GM19395 (cell line): ENCODE data around the gene GCC1.
"Not testable (repeated sequence)": the region's sequence is repeated elsewhere in the genome, so short reads cannot be mapped to it uniquely, and the experiment has no call there.

ENCODE experiments used
- ATAC-seq: cut with Tn5 transposase; IDR thresholded peaks from one replicate; pipeline ENCODE4 v1.9.1; 2021; ENCODE audit warnings: mild to moderate bottlenecking, moderate library complexity; ENCODE audit not compliant: unreplicated experiment

GCC1 gene

GRCh38 chr7:127540461-127540860 is 44.9 kb downstream of the GCC1 start:
- ATAC-seq = not testable (repeated sequence)

DNA sequence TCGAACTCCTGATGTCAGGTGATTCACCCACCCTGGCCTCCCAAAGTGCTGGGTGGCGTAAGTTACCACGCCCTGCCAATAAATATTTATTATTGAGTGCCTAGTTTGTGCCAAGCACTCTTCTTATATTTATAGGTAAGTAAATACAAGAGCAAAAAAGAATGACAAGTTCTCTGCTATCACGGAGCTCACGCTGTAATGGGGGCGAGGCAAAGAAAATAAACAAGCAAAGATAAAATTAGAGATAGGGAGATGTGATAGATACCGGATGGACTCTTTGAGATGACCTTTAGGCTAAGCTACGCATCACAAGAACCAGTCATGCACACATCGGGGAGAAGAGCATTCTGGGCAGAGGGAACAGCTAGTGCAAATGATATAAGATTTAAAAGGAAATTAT is 46.3 kb downstream of the GCC1 start:
- no peak for ATAC-seq

DNA sequence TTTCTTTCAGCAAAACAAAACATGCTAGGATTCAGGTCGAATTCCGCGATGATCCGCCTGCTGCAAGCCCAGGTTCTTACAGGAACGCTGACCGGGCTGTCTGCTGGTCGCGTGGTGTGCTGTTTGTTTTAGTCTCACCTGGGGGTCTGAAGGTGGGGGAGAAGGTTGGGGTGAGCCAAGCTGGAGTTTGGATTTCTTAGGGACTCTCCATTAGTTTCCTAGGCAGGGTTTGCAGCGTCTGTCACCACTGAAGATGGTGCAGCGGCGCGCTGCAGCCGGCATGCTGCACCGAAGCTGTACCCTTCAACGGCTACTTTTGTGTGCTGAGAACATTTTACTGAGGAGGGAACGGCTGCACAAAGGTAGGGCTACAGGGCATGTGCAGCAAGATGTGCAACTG is 48.7 kb downstream of the GCC1 start:
- no peak for ATAC-seq

DNA sequence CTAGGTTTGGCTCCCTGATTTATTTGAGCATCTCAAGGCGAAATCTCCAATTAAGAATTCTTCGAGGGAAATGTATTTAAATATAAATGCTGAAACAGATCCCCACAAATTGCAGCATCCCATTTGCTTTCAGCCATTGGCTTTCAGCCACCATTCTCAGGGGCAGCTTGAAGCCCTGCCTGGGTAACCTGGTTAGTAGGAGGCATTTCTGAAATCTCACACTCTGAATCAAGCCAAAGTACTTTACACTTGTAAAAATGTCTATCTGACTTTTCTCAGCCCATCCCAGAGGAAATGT is 49.1 kb downstream of the GCC1 start:
- no peak for ATAC-seq

GRCh38 chr7:127535546-127536393 is 49.6 kb downstream of the GCC1 start:
- ATAC-seq = no peak

DNA sequence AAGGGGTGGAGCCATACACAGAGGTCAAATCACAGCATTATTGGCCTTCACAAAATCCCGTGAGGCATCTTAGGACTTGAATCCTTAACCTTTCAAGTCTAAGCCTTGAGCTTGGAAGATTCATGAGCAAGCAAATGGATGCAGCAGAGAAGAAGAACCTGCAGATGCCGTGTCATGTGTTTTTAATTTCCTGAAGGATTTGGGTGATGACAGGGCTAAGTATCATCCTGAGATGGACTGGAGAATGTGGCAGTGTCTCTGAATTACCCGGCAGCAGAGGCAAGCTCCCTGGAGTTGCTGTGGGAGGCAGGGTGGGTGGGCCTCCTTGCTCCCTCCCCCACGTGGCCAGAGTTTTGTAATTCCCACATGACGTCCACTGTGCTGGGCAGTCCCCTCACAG is 50.8 kb downstream of the GCC1 start:
- ATAC-seq = no peak

DNA sequence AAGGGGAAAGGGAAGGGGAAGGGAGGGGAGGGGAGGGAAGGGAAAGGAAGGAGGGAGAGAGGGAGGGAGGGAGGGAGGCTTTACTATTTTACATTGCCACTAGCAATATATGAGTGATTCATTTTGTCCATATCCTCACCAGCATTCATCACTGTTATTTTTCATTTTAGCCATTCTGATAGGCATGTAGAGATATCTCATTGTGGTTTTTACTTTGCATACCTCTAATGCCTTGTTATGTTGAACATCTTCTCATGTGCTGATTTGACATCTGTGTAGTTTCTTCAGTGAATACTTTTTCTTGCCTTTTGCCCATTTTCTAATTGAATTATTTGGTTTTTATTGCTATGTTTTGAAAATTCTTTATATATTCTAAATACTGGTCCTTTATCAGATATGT is 52.7 kb downstream of the GCC1 start:
- no peak for ATAC-seq

GRCh38 chr7:127532151-127532550 is 53.2 kb downstream of the GCC1 start:
- no peak for ATAC-seq
